Measurements from ENCODE around the gene CAMK1G. TPM values are rescaled to one million over a fixed set of nuclear protein-coding genes. Genes with fewer than 3 reads are reported as not detected.

CAMK1G gene
- total and polyA plus RNA-seq, 2 donors (not counting 3 experiments of a cell fraction or from before 2014, with no cell fraction given): not detected

GRCh38 chr1:209620487-209620884 lies 37.0 kb downstream of the CAMK1G start:
- no peaks in the 10 kb centered on the region for H3K79me2 ChIP-seq (ENCODE audit: control insufficient read depth, insufficient read depth, low read length)
- no peaks in the 10 kb centered on the region for H3K27me3 ChIP-seq (ENCODE audit: control insufficient read depth in 2 of 2, insufficient read depth in 2 of 2, low read length in 2 of 2)
- BruUV-seq (replicated peaks): no TSS peak
- H3K9ac ChIP-seq (replicated peaks; ENCODE audit: extremely low read depth, insufficient read depth, low read length): no peak overlapping the region
- no peak overlapping the region for H3K4me3 ChIP-seq (replicated peaks in 1 of 3; ENCODE audit: insufficient read depth in 1 of 3, low read depth in 1 of 3, low read length in 3 of 3)
- H3K4me2 ChIP-seq (ENCODE audit: insufficient read depth, low read length): no peak overlapping the region
- H4K20me1 ChIP-seq (replicated peaks; ENCODE audit: control insufficient read depth, extremely low read depth, insufficient read depth, low read length): no peaks in the 10 kb centered on the region
- no peak overlapping the region for H3K27ac ChIP-seq (ENCODE audit: insufficient read depth, low read depth, low read length)
- no peaks in the 10 kb centered on the region for H3K36me3 ChIP-seq (ENCODE audit: control insufficient read depth in 2 of 2, extremely low read depth in 1 of 2, insufficient read depth in 2 of 2, low read length in 2 of 2)
- FAIRE-seq (no peak), DNase-seq (ENCODE audit: low read depth, low spot score) (no peak)
- no peaks in the 10 kb centered on the region for H3K4me1 ChIP-seq (ENCODE audit: control insufficient read depth, extremely low read depth, insufficient read depth, low read length)
- no peak overlapping the region for H2AFZ ChIP-seq (ENCODE audit: low read depth, low read length)
- H3K9me3 ChIP-seq (replicated peaks; ENCODE audit: control insufficient read depth, insufficient read depth, low read length): no peaks in the 10 kb centered on the region
- CTCF ChIA-PET: interaction anchor here (1.4 kb wide), 1 partner anchor 11 kb away, joined by 3 read pairs; no protein-coding TSS in a partner anchor
- H3K9me1 ChIP-seq (replicated peaks; ENCODE audit: control insufficient read depth, extremely low read depth, insufficient read depth, low read length): no peaks in the 10 kb centered on the region
- intact Hi-C loops (cut with micrococcal nuclease) (no loop called here), dilution Hi-C loops (cut with MboI; ENCODE audit: extremely low pct_ligation_motif_present, low sequenced_read_pairs) (no loop called here)
- TF ChIP-seq EZH2 (IDR thresholded peaks at IDR 0.05; ENCODE audit: borderline replicate concordance, low read depth, low read length, severe bottlenecking) (no peak), MYC (IDR thresholded peaks at IDR 0.05; ENCODE audit: low read depth, low read length) (no peak), JUN (IDR thresholded peaks at IDR 0.05; ENCODE audit: borderline replicate concordance, insufficient read depth, insufficient read length, low read depth) (no peak), GATA2 (IDR thresholded peaks at IDR 0.05; ENCODE audit: insufficient read depth, insufficient read length, low read depth, low read length) (no peak), POLR2A (IDR thresholded peaks at IDR 0.05; ENCODE audit: low read depth, low read length) (no peak), FOS (IDR thresholded peaks at IDR 0.05; ENCODE audit: borderline replicate concordance, insufficient read depth, low read length) (no peak), POLR2AphosphoS5 (IDR thresholded peaks at IDR 0.05; ENCODE audit: insufficient read depth, low read depth, low read length) (no peak), MAX (IDR thresholded peaks at IDR 0.05; ENCODE audit: insufficient read depth, insufficient read length) (no peak)
- TF ChIP-seq, protein P1, sequence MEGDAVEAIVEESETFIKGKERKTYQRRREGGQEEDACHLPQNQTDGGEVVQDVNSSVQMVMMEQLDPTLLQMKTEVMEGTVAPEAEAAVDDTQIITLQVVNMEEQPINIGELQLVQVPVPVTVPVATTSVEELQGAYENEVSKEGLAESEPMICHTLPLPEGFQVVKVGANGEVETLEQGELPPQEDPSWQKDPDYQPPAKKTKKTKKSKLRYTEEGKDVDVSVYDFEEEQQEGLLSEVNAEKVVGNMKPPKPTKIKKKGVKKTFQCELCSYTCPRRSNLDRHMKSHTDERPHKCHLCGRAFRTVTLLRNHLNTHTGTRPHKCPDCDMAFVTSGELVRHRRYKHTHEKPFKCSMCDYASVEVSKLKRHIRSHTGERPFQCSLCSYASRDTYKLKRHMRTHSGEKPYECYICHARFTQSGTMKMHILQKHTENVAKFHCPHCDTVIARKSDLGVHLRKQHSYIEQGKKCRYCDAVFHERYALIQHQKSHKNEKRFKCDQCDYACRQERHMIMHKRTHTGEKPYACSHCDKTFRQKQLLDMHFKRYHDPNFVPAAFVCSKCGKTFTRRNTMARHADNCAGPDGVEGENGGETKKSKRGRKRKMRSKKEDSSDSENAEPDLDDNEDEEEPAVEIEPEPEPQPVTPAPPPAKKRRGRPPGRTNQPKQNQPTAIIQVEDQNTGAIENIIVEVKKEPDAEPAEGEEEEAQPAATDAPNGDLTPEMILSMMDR (IDR thresholded peaks at IDR 0.05; ENCODE audit: extremely low read depth in 1 of 2, insufficient read depth in 1 of 2, low read depth in 1 of 2, low read length in 2 of 2): no peak
- POLR2A ChIA-PET: no interaction called here

Measured in endothelial cell of umbilical vein (primary cell).